Measurements from ENCODE around the gene AKAP8L. TPM values are rescaled to one million over a fixed set of nuclear protein-coding genes. Genes with fewer than 3 reads are reported as not detected.

The AKAP8L gene
- total RNA-seq, 4 donors from 2014 or later, result 122 to 272 (median 204) TPM

GRCh38 chr19:15432018-15432494 is 13.3 kb upstream of the AKAP8L start:
- no peak for DNase-seq
- peaks cover 3 to 6% of the 10 kb centered on the region in 2 donors for H3K36me3 ChIP-seq
- no peak overlapping the region for H3K27ac ChIP-seq
- no peaks in the 10 kb centered on the region for H3K27me3 ChIP-seq
- TF ChIP-seq, protein P1, sequence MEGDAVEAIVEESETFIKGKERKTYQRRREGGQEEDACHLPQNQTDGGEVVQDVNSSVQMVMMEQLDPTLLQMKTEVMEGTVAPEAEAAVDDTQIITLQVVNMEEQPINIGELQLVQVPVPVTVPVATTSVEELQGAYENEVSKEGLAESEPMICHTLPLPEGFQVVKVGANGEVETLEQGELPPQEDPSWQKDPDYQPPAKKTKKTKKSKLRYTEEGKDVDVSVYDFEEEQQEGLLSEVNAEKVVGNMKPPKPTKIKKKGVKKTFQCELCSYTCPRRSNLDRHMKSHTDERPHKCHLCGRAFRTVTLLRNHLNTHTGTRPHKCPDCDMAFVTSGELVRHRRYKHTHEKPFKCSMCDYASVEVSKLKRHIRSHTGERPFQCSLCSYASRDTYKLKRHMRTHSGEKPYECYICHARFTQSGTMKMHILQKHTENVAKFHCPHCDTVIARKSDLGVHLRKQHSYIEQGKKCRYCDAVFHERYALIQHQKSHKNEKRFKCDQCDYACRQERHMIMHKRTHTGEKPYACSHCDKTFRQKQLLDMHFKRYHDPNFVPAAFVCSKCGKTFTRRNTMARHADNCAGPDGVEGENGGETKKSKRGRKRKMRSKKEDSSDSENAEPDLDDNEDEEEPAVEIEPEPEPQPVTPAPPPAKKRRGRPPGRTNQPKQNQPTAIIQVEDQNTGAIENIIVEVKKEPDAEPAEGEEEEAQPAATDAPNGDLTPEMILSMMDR (IDR thresholded peaks at IDR 0.05), result no peak
- 0% methylated on average over 13 to 18 of the region's 44 CpGs for WGBS, 2 donors
- peaks cover 16 to 23% of the 10 kb centered on the region in 2 donors for H3K4me1 ChIP-seq
- H3K4me3 ChIP-seq (replicated peaks in 1 of 3), result peak overlapping the region in 2 of 3 donors; percentile 64 to 81
- H3K9me3 ChIP-seq, result no peaks in the 10 kb centered on the region
- intact Hi-C loops (cut with DNase I), result loop anchor here (2.0 kb wide), 1 partner anchor 17 kb away; the partner anchor contains the start of gene WIZ

DNA sequence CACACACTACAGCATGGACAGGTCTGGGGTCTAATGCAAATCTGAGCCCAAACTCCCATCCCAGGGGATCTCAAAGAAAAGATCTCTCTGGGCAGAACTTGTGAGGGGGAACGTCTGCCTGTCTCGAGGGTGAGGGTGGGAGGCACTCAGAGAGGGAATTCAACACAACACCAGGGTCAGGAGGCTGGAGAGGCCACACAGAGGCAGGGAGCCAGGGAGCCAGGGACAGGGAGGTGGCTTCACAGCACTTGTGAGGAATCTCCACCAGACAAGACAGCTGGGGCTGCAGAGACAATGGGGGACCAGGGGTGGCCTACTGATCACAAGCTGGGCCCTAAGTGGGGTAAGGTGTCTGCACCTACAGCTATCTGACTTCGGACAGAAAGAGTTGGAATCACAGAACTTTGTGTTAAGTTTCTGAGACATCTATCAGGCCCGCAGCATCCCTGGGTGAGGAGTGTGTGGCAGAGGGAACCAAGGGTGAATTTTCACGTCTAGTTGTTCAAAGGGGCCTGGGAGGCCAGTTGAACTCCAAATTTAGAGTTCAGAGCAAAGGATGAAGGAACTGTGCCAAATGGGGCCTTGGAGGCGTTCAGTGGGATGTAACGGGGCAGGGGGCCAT is 12.7 kb upstream of the AKAP8L start:
- no peak for TF ChIP-seq POLR2A (IDR thresholded peaks at IDR 0.05)
- TF ChIP-seq, protein P1 (IDR thresholded peaks at IDR 0.05), result no peak
- Histone ChIP-seq H3K4me3 (replicated peaks in 1 of 3) (peak overlapping the region in 2 of 3 donors; percentile 64 to 81), H3K4me1 (peaks cover 16 to 23% of the 10 kb centered on the region in 2 donors), H3K9me3 (no peaks in the 10 kb centered on the region), H3K36me3 (peaks cover 8 to 12% of the 10 kb centered on the region in 2 donors), H3K27ac (no peak overlapping the region), H3K27me3 (no peaks in the 10 kb centered on the region)
- DNase-seq, result no peak
- 14 to 23% methylated on average over 7 of the region's 7 CpGs for WGBS, 2 donors
- intact Hi-C loops (cut with DNase I), result loop anchor here (2.0 kb wide), 1 partner anchor 17 kb away; the partner anchor contains the start of gene WIZ

GRCh38 chr19:15430526-15431120 is 11.8 kb upstream of the AKAP8L start:
- TF ChIP-seq POLR2A (IDR thresholded peaks at IDR 0.05), result no peak
- TF ChIP-seq, protein P1 (IDR thresholded peaks at IDR 0.05), result no peak
- no peak overlapping the region for H3K27ac ChIP-seq
- H3K4me3 ChIP-seq (replicated peaks in 1 of 3), result no peak overlapping the region
- no peak for DNase-seq
- H3K9me3 ChIP-seq, result no peaks in the 10 kb centered on the region
- intact Hi-C loops (cut with DNase I), result no loop called here
- WGBS, 2 donors, result 88 to 92% methylated on average over 7 of the region's 10 CpGs
- peaks cover 16 to 23% of the 10 kb centered on the region in 2 donors for H3K4me1 ChIP-seq
- peaks cover 15 to 18% of the 10 kb centered on the region in 2 donors for H3K36me3 ChIP-seq
- no peaks in the 10 kb centered on the region for H3K27me3 ChIP-seq

- H3K4me1 ChIP-seq, result peaks cover 16 to 23% of the 10 kb centered on the region in 2 donors
These were observed 11.2 kb upstream of the AKAP8L start for GRCh38 chr19:15429825-15430467.

More at GRCh38 chr19:15429825-15430467, 11.2 kb upstream of the AKAP8L start:
- Histone ChIP-seq H3K27ac (no peak overlapping the region), H3K4me3 (replicated peaks in 1 of 3) (no peak overlapping the region), H3K9me3 (no peaks in the 10 kb centered on the region), H3K36me3 (peaks cover 21 to 24% of the 10 kb centered on the region in 2 donors), H3K27me3 (no peaks in the 10 kb centered on the region)
- intact Hi-C loops (cut with DNase I), result no loop called here
- 85 to 90% methylated on average over 16 to 19 of the region's 24 CpGs for WGBS, 2 donors
- no peak for DNase-seq
- no peak for TF ChIP-seq POLR2A (IDR thresholded peaks at IDR 0.05)
- TF ChIP-seq, protein P1 (IDR thresholded peaks at IDR 0.05), result no peak
